B cell (primary cell): ENCODE measurements around the gene TMCC3. TPM values are rescaled to one million over a fixed set of nuclear protein-coding genes. Genes with fewer than 3 reads are reported as not detected.

ENCODE experiments used
- ATAC-seq: fragments of 200-7000 bp; cut with Tn5 transposase; one replicate; pipeline ENCODE4 v1.10.0; 2021; ENCODE audit warnings: low read depth, mild to moderate bottlenecking, moderate number of reproducible peaks, moderate library complexity
- CTCF ChIA-PET: fragments of 350-600 bp; sonication (Branson Sonifier 250); formaldehyde crosslinking; loops from one replicate; lab custom pipeline; 2021; ENCODE audit warnings: antibody characterized with exemption, inconsistent platforms; lab: Charles Lee
- POLR2A ChIA-PET: fragments of 350-600 bp; sonication (Branson Sonifier 250); formaldehyde crosslinking; loops from one replicate; lab custom pipeline; 2021; ENCODE audit warnings: antibody characterized with exemption; lab: Charles Lee
- DNase-seq: peaks from one replicate; pipeline ENCODE4 v3.0.0; 2013
- H2AFZ ChIP-seq: 2 replicates; pipeline ENCODE4 v1.6.1; 2012; ENCODE audit warnings: mild to moderate bottlenecking, low read depth, low read length; ENCODE audit not compliant: insufficient read depth, poor library complexity, severe bottlenecking
- H3K27ac ChIP-seq, 2 donors: 1 replicate in 1 of 2; 2 replicates in 1 of 2; pipeline ENCODE4 v1.5.1; 2012 to 2013; ENCODE audit warnings: low read length in 2 of 2, mild to moderate bottlenecking in 2 of 2, moderate library complexity in 1 of 2
- H3K27me3 ChIP-seq, 4 experiments: fragments of 200-600 bp in 1 of 4; sonication (generic) in 1 of 4; replicated peaks in 1 of 4; 1 replicate in 2 of 4; 2 replicates in 2 of 4; pipeline versions ENCODE4 v1.6.1 to v1.7.0; 2013 to 2016; ENCODE audit warnings: low read length in 3 of 4, mild to moderate bottlenecking in 2 of 4, mixed read lengths in 1 of 4, moderate library complexity in 1 of 4; ENCODE audit not compliant: insufficient read depth in 4 of 4, control insufficient read depth in 3 of 4; ENCODE audit errors: control extremely low read depth in 1 of 4
- H3K36me3 ChIP-seq, 2 experiments: replicated peaks in 1 of 2; 1 replicate in 1 of 2; 2 replicates in 1 of 2; pipeline versions ENCODE4 v1.6.1 to v1.7.1; 2013; ENCODE audit warnings: low read length in 1 of 2; ENCODE audit not compliant: insufficient read depth in 2 of 2, control insufficient read depth in 1 of 2; ENCODE audit errors: control extremely low read depth in 1 of 2, extremely low read depth in 1 of 2
- H3K4me1 ChIP-seq, 2 donors: fragments of 200-600 bp in 1 of 2; sonication (generic) in 1 of 2; 1 replicate in 1 of 2; 2 replicates in 1 of 2; pipeline versions ENCODE4 v1.5.1 to v1.6.1; 2013 to 2017; ENCODE audit warnings: low read length in 2 of 2; ENCODE audit not compliant: control insufficient read depth in 2 of 2, insufficient read depth in 2 of 2
- H3K4me2 ChIP-seq: replicated peaks from 2 replicates; pipeline ENCODE3; 2012; ENCODE audit warnings: mild to moderate bottlenecking, low read depth, low read length; ENCODE audit not compliant: poor library complexity, severe bottlenecking
- H3K4me3 ChIP-seq, 5 experiments: fragments of 200-600 bp in 1 of 5; sonication (generic) in 1 of 5; 1 replicate in 3 of 5; 2 replicates in 2 of 5; pipeline versions ENCODE4 v1.5.1 to v1.7.0; 2011 to 2016; ENCODE audit warnings: low read length in 4 of 5, mild to moderate bottlenecking in 4 of 5, low read depth in 2 of 5, control low read depth in 1 of 5, moderate library complexity in 1 of 5; ENCODE audit not compliant: insufficient read depth in 1 of 5; ENCODE audit errors: control extremely low read depth in 1 of 5, extremely low read depth in 1 of 5
- H3K79me2 ChIP-seq: fragments of 200-600 bp; sonication (generic); one replicate; pipeline ENCODE4 v1.6.0; 2016; ENCODE audit warnings: low read length; ENCODE audit not compliant: control insufficient read depth, insufficient read depth
- H3K9ac ChIP-seq: fragments of 200-600 bp; sonication (generic); 2 replicates; pipeline ENCODE4 v1.6.1; 2017; ENCODE audit warnings: mild to moderate bottlenecking, low read length, moderate library complexity
- H3K9me3 ChIP-seq, 3 donors: one replicate each; pipeline versions ENCODE4 v1.6.1 to v1.7.1; 2013; ENCODE audit warnings: low read length in 2 of 3; ENCODE audit not compliant: control insufficient read depth in 2 of 3, insufficient read depth in 1 of 3; ENCODE audit errors: control extremely low read depth in 1 of 3
- H4K20me1 ChIP-seq: 2 replicates; pipeline ENCODE4 v1.6.0; 2012; ENCODE audit warnings: mild to moderate bottlenecking, low read length; ENCODE audit not compliant: insufficient read depth, control insufficient read depth, poor library complexity, severe bottlenecking
- H3K27ac Mint-ChIP-seq: one replicate; pipeline ENCODE4 v1.8.0; 2021; ENCODE audit warnings: mixed read lengths
- H3K27me3 Mint-ChIP-seq: one replicate; pipeline ENCODE4 v1.8.0; 2021; ENCODE audit warnings: mixed read lengths
- H3K4me1 Mint-ChIP-seq: one replicate; pipeline ENCODE4 v1.8.0; 2021; ENCODE audit warnings: mixed read lengths
- H3K4me3 Mint-ChIP-seq: one replicate; pipeline ENCODE4 v1.8.0; 2021; ENCODE audit warnings: mixed read lengths
- H3K9me3 Mint-ChIP-seq: one replicate; pipeline ENCODE4 v1.8.0; 2022; ENCODE audit warnings: mixed read lengths; ENCODE audit not compliant: insufficient read depth
- CTCF ChIP-seq: fragments of 200-600 bp; IDR thresholded peaks from one replicate; pipeline ENCODE4 v1.8.0; 2022; ENCODE audit warnings: antibody characterized with exemption, mild to moderate bottlenecking
- EZH2 ChIP-seq: IDR thresholded peaks from 2 replicates; pipeline ENCODE4 v1.6.1; 2012; ENCODE audit warnings: borderline replicate concordance, low read depth, mild to moderate bottlenecking, moderate library complexity, low read length; ENCODE audit not compliant: insufficient read depth, poor library complexity, severe bottlenecking
- intact Hi-C: fragments of 100-400 bp; cut with micrococcal nuclease; formaldehyde crosslinking; loops from one replicate; pipeline ENCODE4 v1.10.0; 2022
- polyA plus RNA-seq: library from polyadenylated mRNA; depleted of rRNA; stranded (reverse); fragments of >200 nt; gene quantifications from 2 replicates; pipeline ENCODE4 v1.2.3, GENCODE V29; 2012
- total RNA-seq, 2 donors: library from RNA; stranded (reverse); fragments of 120-200 nt in 1 of 2; gene quantifications; 1 replicate in 1 of 2; 2 replicates in 1 of 2; pipeline versions ENCODE4 v1.2.3 to v1.2.4, GENCODE V29; 2013 to 2022

Gene TMCC3
- total and polyA plus RNA-seq, 2 donors (not counting 1 experiment from before 2014, with no cell fraction given), result 4.5 to 8.8 TPM

- POLR2A ChIA-PET, result no interaction called here
Observed at GRCh38 chr12:94538318-94538717, 112.0 kb downstream of the TMCC3 start.

More at GRCh38 chr12:94538318-94538717, 112.0 kb downstream of the TMCC3 start:
- no peaks in the 10 kb centered on the region for H3K27me3 ChIP-seq
- ATAC-seq (no peak), DNase-seq (no peak)
- H3K4me1 ChIP-seq, result no peaks in the 10 kb centered on the region
- intact Hi-C loops, result no loop called here
- no peak overlapping the region for H2AFZ ChIP-seq
- no peaks in the 10 kb centered on the region for H3K79me2 ChIP-seq
- CTCF ChIA-PET, result no interaction called here
- no peak overlapping the region for H3K4me3 ChIP-seq
- no peak overlapping the region for H3K4me2 ChIP-seq
- Mint-ChIP-seq H3K27ac (no peak overlapping the region), H3K4me1 (no peaks in the 10 kb centered on the region), H3K4me3 (no peak overlapping the region), H3K9me3 (no peaks in the 10 kb centered on the region), H3K27me3 (no peaks in the 10 kb centered on the region)
- H3K9ac ChIP-seq, result no peak overlapping the region
- no peak overlapping the region for H3K27ac ChIP-seq
- TF ChIP-seq CTCF, result no peak
- TF ChIP-seq EZH2, result no peak
- no peaks in the 10 kb centered on the region for H3K9me3 ChIP-seq
- H4K20me1 ChIP-seq, result no peaks in the 10 kb centered on the region
- no peaks in the 10 kb centered on the region for H3K36me3 ChIP-seq
